NCI-H2081 (cell line): ENCODE measurements around the gene ZFR2.
"Not testable (repeated sequence)": the region's sequence is repeated elsewhere in the genome, so short reads cannot be mapped to it uniquely, and the experiment has no call there.

Source experiments
- DNase-seq, 2 experiments: peaks; one replicate each; lab custom pipeline; 2025; lab: John Stamatoyannopoulos, UW

Gene ZFR2

GRCh38 chr19:3874695-3875094 is 5.9 kb upstream of the ZFR2 start:
- not testable (repeated sequence) for DNase-seq

GRCh38 chr19:3873151-3873550 is 4.3 kb upstream of the ZFR2 start:
- no peak for DNase-seq

GRCh38 chr19:3867971-3868769 is 668 bp downstream of the ZFR2 start:
- DNase-seq: no peak

- no peak for DNase-seq
Measured at GRCh38 chr19:3866910-3867638, 1.8 kb downstream of the ZFR2 start.

- no peak for DNase-seq
Measured at GRCh38 chr19:3863648-3864047, 5.2 kb downstream of the ZFR2 start.

- no peak for DNase-seq
Measured at GRCh38 chr19:3862826-3863500, 5.9 kb downstream of the ZFR2 start.

- DNase-seq: no peak
Measured at GRCh38 chr19:3860499-3860898, 8.3 kb downstream of the ZFR2 start.

- peak in 1 of 2 experiments; percentile 20 for DNase-seq
Measured at GRCh38 chr19:3857449-3858003, 11.3 kb downstream of the ZFR2 start.

- no peak for DNase-seq
Measured at GRCh38 chr19:3855320-3855719, 13.5 kb downstream of the ZFR2 start.

- DNase-seq: peak; percentile 50 to 58
Measured at GRCh38 chr19:3852614-3853254, 16.1 kb downstream of the ZFR2 start.

- no peak for DNase-seq
Measured at GRCh38 chr19:3852177-3852511, 16.7 kb downstream of the ZFR2 start.

- DNase-seq: no peak
Measured at GRCh38 chr19:3851254-3852176, 17.3 kb downstream of the ZFR2 start.

GRCh38 chr19:3850320-3850972 is 18.4 kb downstream of the ZFR2 start:
- no peak for DNase-seq

GRCh38 chr19:3849787-3850186 is 19.1 kb downstream of the ZFR2 start:
- no peak for DNase-seq

- DNase-seq: peak in 1 of 2 experiments; percentile 13
Measured at GRCh38 chr19:3849092-3849491, 19.7 kb downstream of the ZFR2 start.

GRCh38 chr19:3844596-3844995 is 24.2 kb downstream of the ZFR2 start:
- no peak for DNase-seq

GRCh38 chr19:3842948-3843347 is 25.9 kb downstream of the ZFR2 start:
- DNase-seq: no peak

- no peak for DNase-seq
Measured at GRCh38 chr19:3840804-3841203, 28.0 kb downstream of the ZFR2 start.

- no peak for DNase-seq
Measured at GRCh38 chr19:3839941-3840340, 28.9 kb downstream of the ZFR2 start.

- DNase-seq: no peak
Measured at GRCh38 chr19:3838661-3839060, 30.2 kb downstream of the ZFR2 start.

- DNase-seq: no peak
Measured at GRCh38 chr19:3837922-3838321, 30.9 kb downstream of the ZFR2 start.
